T47D (cell line): ENCODE measurements around the gene EGR4.
"Not testable (repeated sequence)": the region's sequence is repeated elsewhere in the genome, so short reads cannot be mapped to it uniquely, and the experiment has no call there.

Experiments used
- DNase-seq, 2 experiments: peaks; one replicate each; pipeline versions ENCODE4 v3.0.0 to v3.0.0-alpha.2; 2011 to 2012; ENCODE audit warnings: low read depth in 1 of 2, low spot score in 1 of 2
- JUND ChIP-seq: IDR thresholded peaks from 2 replicates; pipeline ENCODE4 v1.6.1; 2012; ENCODE audit warnings: low read depth
- in situ Hi-C: cut with HindIII; loops from 2 replicates; pipeline ENCODE4 v1.10.0; 2016; ENCODE audit warnings: low sequenced_read_pairs, low pct_unique_long_range_greater_than_20kb

The EGR4 gene

GRCh38 chr2:73264783-73265182 lies 28.6 kb downstream of the EGR4 start:
- in situ Hi-C loops: no loop called here
- DNase-seq: no peak
- TF ChIP-seq JUND: no peak

DNA sequence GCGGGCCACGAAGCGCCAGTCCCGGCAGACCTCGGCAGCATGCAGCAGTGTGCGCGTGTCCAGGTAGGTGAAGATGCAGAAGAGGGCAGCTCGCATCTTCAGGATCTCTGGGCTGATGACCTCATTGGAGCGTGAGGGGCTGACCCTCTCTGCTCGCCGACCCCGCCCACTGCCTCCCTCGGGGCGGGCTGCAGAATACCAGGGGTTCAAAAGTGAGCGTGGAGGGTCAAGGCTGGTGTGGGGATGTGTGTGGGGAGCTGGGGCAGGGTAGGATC lies 29.1 kb downstream of the EGR4 start:
- no peak for TF ChIP-seq JUND
- in situ Hi-C loops: no loop called here
- no peak for DNase-seq

DNA sequence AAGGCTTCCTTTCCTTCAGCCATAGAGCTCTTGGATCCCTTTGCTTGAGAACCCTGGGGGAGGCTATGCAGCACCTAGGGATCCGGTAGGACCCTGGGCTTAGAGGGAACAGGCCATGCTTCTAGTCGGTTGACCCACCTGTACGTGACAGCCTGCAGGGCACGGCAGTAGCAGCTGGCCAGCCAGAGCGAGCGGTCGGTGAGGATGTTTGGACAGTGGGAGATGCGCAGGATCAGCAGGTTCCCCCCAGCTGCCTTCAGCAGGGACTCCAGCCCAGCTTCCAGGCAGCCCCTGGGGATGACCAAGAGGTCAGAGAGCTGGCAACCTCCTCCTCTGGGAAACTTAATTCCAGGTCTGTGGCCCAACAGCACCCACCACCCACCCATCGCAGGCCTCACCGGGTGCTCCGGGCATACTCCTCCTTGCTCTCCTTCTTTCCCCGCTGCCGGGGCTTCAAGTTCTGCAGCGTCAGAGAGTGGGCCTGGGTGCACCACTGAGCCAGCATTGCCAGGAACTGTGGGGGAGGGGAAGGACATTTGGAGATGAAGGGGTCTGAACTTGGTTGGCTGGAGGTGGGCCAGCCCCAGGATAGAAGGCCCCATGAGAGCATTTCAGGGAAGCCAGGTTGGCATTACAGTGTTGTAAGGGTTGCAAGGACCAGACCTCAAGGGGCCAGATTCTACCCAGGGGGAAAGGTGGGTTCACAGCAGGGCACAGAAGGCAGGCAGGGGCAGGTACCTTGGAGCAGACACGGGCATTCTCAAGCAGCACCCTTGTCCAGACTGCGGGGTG lies 29.6 kb downstream of the EGR4 start:
- in situ Hi-C loops: no loop called here

GRCh38 chr2:73262691-73263429 lies 30.5 kb downstream of the EGR4 start:
- in situ Hi-C loops, DNase-seq: not testable (repeated sequence)

More for the DNA sequence above, 29.6 kb downstream of the EGR4 start:
- no peak for DNase-seq
- TF ChIP-seq JUND: no peak

DNA sequence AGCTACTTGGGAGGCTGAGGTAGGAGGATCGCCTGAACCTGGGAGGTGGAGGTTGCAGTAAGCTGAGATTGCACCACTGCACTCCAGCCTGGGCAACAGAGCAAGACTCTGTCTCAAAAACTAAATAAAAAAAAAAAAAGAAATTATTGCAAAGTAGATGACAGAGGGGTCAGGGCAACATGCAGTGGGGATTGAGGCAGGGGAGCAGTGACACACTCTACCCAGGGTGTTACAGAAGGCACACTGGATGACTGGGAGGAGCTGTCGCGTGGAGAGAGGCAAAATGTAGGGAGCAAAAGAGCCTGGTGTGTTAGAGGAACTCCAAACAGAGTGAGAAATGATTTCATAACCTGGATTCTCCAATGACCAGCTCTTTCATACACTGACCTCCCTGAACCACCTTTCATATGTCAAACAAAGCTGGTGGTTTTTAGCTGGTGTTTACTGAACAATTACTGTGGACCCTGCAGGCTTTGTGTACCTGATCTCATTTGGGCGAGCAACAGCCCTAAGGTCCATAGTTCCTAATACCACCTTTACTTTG lies 31.2 kb downstream of the EGR4 start:
- no peak for DNase-seq
- TF ChIP-seq JUND: no peak
- in situ Hi-C loops: no loop called here

DNA sequence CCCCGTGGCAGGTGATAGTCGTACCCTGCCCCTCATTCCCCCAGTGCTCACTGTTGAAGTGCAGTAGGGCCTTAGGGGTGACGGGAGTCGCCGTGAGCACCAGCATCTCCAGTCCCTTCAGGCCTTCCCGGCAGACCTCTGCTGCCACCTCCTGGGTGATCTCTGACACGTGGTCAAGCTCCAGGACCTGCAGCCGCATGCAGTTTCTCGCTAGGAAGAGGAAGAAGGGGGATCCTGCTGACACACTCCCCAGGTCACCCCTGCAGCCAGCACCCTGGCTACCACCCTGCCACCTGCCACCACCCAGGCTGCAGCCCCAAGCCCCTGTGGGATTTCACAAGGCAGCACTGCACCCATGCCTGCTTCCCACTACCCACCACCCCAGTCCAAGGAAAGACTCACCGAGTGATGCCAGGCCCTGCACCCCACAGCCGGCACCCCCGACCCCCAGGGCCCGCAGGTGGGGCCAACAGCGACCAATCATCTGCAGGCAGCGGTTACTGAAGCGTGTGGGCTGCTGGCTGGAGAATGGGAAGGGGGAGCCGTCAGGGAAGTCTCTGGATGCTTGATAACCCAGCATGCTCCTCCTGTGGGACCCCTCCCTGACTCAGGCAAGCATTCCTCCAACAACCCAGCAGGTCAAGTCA lies 32.9 kb downstream of the EGR4 start:
- no peak for TF ChIP-seq JUND
- peak; percentile 49 to 64 for DNase-seq
- in situ Hi-C loops: no loop called here

DNA sequence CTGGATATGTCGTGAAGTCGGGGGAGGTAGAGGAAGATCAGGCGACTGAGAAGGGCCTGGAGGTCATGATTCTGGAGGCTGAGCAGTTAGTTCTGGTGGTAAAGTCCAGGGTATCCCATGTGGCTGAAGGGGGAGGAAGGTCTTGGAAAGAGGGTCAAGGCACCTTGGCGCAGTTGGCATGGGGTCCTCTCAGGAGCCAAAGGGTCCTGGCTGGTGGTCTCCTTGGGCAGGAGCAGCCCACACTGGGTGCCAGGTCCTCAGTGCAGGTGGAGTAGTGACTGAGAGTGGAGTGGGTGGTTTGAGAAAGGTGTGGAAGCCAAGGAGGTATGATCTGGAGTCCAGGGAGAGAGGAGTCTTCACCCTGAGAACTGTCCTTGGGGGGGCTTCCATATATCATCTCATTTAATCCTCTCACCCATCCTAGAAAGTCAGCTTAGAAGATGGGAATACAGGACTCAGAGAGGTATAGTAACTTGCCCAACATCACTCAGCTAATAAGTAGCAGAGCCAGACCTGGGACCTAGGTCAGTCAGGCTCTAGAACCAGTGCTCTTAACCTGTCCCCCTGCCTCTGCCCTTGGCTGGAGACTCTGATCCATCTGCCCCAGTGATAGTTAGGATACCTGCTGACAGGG lies 33.5 kb downstream of the EGR4 start:
- in situ Hi-C loops: no loop called here
- TF ChIP-seq JUND: no peak
- DNase-seq: no peak

DNA sequence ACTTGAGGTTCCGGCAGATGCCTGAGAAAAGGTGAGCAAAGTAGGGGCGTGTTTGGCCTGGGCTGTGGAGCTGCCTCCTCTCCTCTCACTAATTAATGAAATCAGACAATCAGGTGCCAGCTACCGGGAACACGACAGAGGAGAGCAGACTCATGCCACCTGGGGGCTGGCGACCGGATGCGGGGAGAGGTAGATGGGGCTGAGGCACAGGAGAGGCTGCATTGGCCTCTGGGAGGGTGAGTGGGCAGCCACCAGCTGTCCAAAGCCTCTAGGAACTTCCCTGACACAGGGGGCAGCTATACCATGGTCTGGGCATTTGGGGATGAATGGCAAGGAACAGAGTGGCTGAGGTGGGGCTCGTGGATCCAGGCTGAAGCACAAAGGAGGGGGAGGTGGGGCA lies 34.1 kb downstream of the EGR4 start:
- DNase-seq: no peak
- TF ChIP-seq JUND: no peak
- in situ Hi-C loops: no loop called here

GRCh38 chr2:73258913-73259215 lies 34.5 kb downstream of the EGR4 start:
- TF ChIP-seq JUND: no peak
- DNase-seq: no peak
- in situ Hi-C loops: no loop called here

- DNase-seq: no peak
- in situ Hi-C loops: no loop called here
Measured at GRCh38 chr2:73258186-73258912, 35.0 kb downstream of the EGR4 start.

GRCh38 chr2:73257425-73258125 lies 35.8 kb downstream of the EGR4 start:
- in situ Hi-C loops: no loop called here

More at GRCh38 chr2:73258186-73258912, 35.0 kb downstream of the EGR4 start:
- TF ChIP-seq JUND: no peak

GRCh38 chr2:73257021-73257420 lies 36.3 kb downstream of the EGR4 start:
- in situ Hi-C loops: no loop called here
- no peak for TF ChIP-seq JUND
- no peak for DNase-seq

More at GRCh38 chr2:73257425-73258125, 35.8 kb downstream of the EGR4 start:
- no peak for TF ChIP-seq JUND
- DNase-seq: no peak
